GM18499 (cell line): ENCODE data around the gene KHDC4.
"Not testable (repeated sequence)": the region's sequence is repeated elsewhere in the genome, so short reads cannot be mapped to it uniquely, and the experiment has no call there.

Experiments
- ATAC-seq: cut with Tn5 transposase; IDR thresholded peaks from one replicate; pipeline ENCODE4 v1.9.1; 2021; ENCODE audit warnings: moderate number of reproducible peaks; ENCODE audit not compliant: insufficient read depth, unreplicated experiment

Gene KHDC4

GRCh38 chr1:155911156-155912055 lies 22.8 kb downstream of the KHDC4 start, which contains the start of gene RIT1:
Gene RIT1, minus strand, starts transcription at chr1:155911349. Its CDS starts 588 bp downstream, at chr1:155910761.
- ATAC-seq, result no peak

GRCh38 chr1:155910621-155911121 lies 23.5 kb downstream of the KHDC4 start:
- no peak for ATAC-seq

- ATAC-seq, result no peak
Observed at GRCh38 chr1:155909894-155910293, 24.3 kb downstream of the KHDC4 start.

GRCh38 chr1:155904261-155904660 lies 30.0 kb downstream of the KHDC4 start:
- no peak for ATAC-seq

- no peak for ATAC-seq
Observed at GRCh38 chr1:155900161-155900560, 34.1 kb downstream of the KHDC4 start.

- ATAC-seq, result no peak
Observed at GRCh38 chr1:155899683-155900082, 34.5 kb downstream of the KHDC4 start.

- no peak for ATAC-seq
Observed at GRCh38 chr1:155898888-155899287, 35.3 kb downstream of the KHDC4 start.

GRCh38 chr1:155897746-155898145 lies 36.5 kb downstream of the KHDC4 start:
- ATAC-seq, result no peak

- ATAC-seq, result not testable (repeated sequence)
Observed at GRCh38 chr1:155896476-155896875, 37.7 kb downstream of the KHDC4 start.

GRCh38 chr1:155895617-155896016 lies 38.6 kb downstream of the KHDC4 start:
- ATAC-seq, result not testable (repeated sequence)

- ATAC-seq, result no peak
Observed at GRCh38 chr1:155893389-155894142, 40.6 kb downstream of the KHDC4 start.

GRCh38 chr1:155892796-155893195 lies 41.4 kb downstream of the KHDC4 start:
- ATAC-seq, result no peak

- ATAC-seq, result no peak
Observed at GRCh38 chr1:155890251-155890650, 44.0 kb downstream of the KHDC4 start.

- ATAC-seq, result no peak
Observed at GRCh38 chr1:155889566-155889965, 44.6 kb downstream of the KHDC4 start.

- ATAC-seq, result no peak
Observed at GRCh38 chr1:155888481-155888880, 45.7 kb downstream of the KHDC4 start.

- ATAC-seq, result no peak
Observed at GRCh38 chr1:155884982-155885381, 49.2 kb downstream of the KHDC4 start.

GRCh38 chr1:155884031-155884960 lies 49.9 kb downstream of the KHDC4 start:
- no peak for ATAC-seq

GRCh38 chr1:155882766-155883165 lies 51.4 kb downstream of the KHDC4 start:
- ATAC-seq, result no peak

GRCh38 chr1:155882235-155882634 lies 52.0 kb downstream of the KHDC4 start:
- no peak for ATAC-seq

- ATAC-seq, result no peak
Observed at GRCh38 chr1:155880950-155881349, 53.3 kb downstream of the KHDC4 start.
